ENCODE data around the gene CBFA2T2.

DNA sequence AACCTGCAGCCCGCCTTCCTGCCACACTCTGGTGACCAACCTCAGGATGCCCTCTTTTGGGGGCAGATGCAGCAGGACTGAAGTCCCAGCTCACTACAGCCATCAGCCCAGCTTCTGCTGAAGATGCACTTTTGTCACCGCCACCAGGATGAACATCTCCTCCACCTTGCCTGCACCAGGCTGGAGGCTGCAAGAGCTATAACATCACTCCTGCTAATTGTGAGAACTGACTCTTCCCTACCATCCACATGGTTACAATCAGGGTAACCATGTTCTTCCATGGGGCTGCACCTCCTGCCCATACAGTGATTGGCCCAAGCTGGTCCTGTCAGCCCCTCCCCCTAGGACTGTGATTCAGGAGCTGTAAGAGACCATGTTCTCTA is 174.9 kb downstream of the CBFA2T2 start:
- TF ChIP-seq POLR2AphosphoS5 (IDR thresholded peaks at IDR 0.05; ENCODE audit: low read depth, low read length), result no peak
- no peak for TF ChIP-seq CTCF (IDR thresholded peaks at IDR 0.05)
- TF ChIP-seq TCF7L2 (IDR thresholded peaks at IDR 0.05; ENCODE audit: low read depth, low read length), result no peak
- TF ChIP-seq, protein P1, sequence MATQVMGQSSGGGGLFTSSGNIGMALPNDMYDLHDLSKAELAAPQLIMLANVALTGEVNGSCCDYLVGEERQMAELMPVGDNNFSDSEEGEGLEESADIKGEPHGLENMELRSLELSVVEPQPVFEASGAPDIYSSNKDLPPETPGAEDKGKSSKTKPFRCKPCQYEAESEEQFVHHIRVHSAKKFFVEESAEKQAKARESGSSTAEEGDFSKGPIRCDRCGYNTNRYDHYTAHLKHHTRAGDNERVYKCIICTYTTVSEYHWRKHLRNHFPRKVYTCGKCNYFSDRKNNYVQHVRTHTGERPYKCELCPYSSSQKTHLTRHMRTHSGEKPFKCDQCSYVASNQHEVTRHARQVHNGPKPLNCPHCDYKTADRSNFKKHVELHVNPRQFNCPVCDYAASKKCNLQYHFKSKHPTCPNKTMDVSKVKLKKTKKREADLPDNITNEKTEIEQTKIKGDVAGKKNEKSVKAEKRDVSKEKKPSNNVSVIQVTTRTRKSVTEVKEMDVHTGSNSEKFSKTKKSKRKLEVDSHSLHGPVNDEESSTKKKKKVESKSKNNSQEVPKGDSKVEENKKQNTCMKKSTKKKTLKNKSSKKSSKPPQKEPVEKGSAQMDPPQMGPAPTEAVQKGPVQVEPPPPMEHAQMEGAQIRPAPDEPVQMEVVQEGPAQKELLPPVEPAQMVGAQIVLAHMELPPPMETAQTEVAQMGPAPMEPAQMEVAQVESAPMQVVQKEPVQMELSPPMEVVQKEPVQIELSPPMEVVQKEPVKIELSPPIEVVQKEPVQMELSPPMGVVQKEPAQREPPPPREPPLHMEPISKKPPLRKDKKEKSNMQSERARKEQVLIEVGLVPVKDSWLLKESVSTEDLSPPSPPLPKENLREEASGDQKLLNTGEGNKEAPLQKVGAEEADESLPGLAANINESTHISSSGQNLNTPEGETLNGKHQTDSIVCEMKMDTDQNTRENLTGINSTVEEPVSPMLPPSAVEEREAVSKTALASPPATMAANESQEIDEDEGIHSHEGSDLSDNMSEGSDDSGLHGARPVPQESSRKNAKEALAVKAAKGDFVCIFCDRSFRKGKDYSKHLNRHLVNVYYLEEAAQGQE (IDR thresholded peaks at IDR 0.05; ENCODE audit: insufficient read depth in 1 of 2, low read depth in 2 of 2, low read length in 1 of 2), result no peak

Measured in Panc1 (cell line).